HG02884 (cell line): ENCODE results near the gene SP140.
A peak's percentile ranks its signal among the peaks of the same experiment; 100 is the strongest.
"Not testable (repeated sequence)": the region's sequence is repeated elsewhere in the genome, so short reads cannot be mapped to it uniquely, and the experiment has no call there.

Source experiments
- ATAC-seq: cut with Tn5 transposase; IDR thresholded peaks from one replicate; pipeline ENCODE4 v1.9.1; 2021; ENCODE audit warnings: mild to moderate bottlenecking, moderate library complexity; ENCODE audit not compliant: unreplicated experiment

The SP140 gene

GRCh38 chr2:230225486-230225885 lies at the start of gene SP140:
Gene SP140, plus strand, starts transcription at chr2:230225736. Its CDS starts 109 bp downstream, at chr2:230225845.
- ATAC-seq: peak; percentile 74

- ATAC-seq: no peak
These were observed 48.5 kb upstream of the SP140 start for GRCh38 chr2:230176996-230177395.

DNA sequence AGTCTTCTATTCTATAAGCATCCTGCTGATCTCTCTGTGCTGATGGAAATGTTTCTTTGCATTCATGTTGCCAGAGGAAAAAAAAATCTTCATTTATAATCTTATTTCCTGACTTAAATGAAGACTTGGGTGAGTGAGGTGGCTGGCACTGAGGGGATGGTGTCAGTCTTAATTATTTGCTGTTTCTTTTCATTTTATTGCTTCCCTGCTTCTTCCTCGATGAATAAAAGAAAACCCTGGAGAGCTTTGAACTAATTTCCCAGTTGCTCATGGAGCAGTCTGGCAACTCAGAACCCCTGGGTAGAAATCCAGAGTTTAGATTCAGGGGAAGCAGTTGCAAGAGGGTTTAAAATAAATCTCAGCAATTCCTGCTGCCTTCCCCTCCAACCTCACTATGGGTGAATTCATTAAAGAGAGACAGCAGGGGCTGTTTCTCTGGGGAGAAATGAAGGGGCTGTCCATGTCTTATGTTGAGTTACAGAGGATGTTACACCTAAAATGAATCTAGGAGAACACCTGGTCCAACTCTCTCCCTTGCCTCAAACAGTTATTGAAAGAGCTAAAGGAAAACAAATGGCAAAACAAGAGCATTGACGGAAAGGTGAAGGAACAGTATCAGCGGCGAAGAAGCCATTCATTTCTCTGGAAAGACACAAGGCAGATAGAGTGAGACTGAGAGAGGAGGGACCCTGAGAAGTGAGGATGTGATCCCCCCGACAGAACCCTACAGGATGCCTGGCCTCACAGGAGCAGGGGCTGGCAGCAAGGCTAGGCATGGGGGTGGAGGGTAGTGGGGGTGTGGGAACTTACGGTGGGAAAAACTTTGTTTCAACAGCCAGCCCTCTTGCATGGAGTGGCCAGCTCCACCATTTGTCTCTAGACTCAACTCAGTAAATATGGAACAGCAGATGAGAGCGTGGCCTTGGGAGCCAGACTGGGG lies 46.7 kb upstream of the SP140 start:
- no peak for ATAC-seq

DNA sequence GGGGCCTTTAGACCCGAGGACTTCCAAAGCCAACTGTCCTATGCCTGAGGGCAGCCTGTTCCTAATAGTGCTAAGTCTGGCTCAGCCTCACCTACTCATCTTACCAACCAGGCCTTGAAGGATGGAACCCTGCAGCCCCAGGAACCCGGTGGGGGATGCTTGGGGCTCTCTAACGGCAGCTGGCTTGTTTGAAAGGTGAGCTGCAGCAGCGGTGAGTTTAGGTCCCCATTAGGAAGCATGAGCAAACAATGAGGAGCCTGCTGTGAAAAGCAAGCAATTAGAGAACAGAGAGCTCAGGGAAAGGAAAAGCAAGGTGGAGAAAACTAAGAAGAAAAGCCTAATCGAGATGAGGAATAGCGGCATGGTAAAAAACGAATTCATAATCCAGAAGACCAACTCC lies 45.6 kb upstream of the SP140 start:
- ATAC-seq: no peak

DNA sequence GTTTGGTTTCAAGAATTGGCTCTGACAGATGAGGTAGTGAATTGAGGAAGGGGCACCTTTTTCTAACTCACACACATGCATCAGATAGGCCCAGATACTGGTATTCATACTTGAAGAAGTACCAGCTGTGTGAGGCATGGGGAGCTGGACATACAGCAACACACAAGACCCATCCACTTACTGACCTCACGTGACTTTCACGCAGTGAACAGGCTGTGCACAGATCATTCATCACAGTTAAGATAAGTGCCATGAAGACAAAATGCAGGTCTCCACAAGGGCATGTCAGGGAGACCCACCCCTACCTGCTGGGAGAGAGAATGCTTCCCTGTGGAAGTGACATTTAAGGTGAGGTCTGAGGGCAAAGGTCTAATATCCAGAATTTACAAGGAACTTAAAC lies 44.3 kb upstream of the SP140 start:
- no peak for ATAC-seq

GRCh38 chr2:230184727-230185578 lies 40.6 kb upstream of the SP140 start:
- no peak for ATAC-seq

DNA sequence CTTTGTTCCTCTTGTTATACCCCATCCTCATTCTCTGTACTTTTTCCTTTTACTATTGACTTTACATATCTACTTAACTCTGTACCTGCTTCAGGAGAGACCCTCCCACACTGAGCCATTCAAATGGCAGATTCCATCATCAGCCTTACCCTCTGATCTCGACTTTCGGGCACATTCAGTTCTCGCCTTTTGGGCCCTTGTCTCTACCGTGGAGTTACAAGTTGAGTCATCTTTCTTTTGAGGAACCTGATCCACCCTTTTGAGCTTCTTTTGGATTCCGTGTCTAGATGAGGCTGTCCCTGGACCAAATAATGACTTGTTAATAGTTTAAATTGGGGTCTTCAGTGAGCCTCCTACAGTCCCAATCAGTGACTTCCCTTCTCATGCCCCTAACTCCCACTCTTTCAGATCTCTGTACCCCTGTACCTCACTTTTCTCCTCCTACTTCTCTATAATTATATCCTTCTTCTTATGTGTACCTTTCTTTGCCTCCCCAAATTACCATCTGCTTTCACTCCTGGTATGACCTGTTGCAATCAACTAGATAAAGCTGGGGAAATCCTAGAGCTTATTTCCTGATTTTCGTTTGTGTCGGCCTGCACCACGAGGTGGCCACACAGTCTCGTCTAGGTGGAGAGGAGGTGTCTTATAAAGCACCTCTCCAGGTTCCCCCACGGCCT lies 23.0 kb upstream of the SP140 start:
- ATAC-seq: peak; percentile 54

DNA sequence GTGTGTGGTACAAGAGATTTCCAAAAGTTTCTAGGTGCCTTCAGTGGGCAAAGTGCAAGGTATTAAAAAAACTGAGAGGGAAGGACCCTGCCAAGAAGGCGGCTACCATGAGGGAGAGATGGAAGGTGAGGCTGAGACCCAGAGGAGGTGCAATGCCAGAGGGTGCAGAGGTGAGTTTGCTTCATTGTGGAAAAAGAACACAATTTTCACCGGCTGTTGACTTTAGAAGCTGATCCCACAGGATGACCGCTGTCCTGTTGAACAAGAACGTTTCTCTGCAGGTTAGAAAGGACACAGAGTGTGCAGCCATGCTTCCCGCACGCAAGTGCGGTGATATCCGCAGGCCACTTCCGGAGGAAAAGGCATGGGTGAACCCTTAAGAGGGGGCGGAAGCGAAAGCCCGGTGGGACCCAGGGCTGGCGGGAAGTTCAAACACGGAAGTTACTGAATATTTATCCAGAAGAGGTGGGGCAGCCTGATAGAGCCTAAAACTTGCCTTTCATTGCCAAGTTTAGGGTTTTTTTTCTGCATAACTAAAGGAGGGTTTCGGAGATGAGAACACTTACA lies 22.3 kb upstream of the SP140 start:
- peak; percentile 40 for ATAC-seq

DNA sequence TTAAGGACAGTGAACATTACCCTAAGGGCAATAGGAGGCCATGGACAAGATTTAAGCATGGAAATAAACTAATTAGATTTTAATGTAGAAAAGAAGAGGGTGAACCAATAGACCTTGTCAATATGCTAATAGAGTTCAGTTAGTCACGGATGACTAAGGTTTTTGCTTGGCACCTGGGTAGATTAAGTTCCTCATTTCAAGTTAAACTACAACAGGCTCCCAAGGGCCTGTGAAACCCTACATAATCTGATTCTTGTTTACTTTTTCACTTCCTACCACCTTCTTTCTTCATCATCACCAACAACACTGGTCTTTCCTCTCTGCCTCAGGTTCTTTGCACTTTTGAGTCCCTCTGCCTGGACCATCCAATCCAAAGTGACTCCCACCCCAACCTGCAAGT lies 20.5 kb upstream of the SP140 start:
- ATAC-seq: no peak

DNA sequence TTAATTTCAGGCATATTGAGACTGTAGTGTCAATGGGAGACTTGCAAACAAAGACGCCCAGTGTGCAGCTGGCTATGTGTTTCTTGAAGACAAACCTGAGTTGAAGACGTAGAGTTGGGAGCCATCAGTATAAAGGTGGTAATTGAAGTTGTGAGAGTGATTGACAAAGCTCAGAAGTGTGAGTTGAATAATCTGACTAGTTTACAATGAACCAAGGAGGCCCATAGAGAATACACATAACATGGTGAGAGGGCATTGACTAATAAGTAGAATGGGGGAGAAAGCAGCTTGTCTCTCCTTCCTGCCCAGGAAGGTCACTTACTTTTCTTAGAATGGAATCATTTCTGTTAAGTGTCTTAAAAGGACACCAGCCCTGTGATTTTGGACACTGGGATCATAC lies 19.8 kb upstream of the SP140 start:
- peak; percentile 34 for ATAC-seq

DNA sequence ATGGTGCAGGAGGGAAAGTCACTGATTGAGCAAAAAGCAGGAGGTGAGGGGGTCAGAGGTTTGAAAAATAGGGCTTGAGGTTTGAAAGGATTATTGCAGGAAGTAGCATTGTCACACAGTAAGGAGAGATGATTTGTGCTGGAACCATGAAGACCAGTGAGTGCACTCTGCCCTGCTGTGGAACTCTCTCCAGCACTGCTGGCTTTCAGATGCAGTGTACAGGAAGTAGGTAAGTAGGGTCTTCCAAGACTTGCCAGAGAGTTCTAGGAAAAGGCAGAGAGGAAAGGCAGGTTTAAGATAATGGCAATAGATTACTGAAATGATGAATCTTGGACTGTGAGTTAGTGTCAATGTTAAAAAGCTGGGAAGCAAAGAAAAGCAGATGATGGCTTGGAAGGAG lies 17.0 kb upstream of the SP140 start:
- no peak for ATAC-seq

DNA sequence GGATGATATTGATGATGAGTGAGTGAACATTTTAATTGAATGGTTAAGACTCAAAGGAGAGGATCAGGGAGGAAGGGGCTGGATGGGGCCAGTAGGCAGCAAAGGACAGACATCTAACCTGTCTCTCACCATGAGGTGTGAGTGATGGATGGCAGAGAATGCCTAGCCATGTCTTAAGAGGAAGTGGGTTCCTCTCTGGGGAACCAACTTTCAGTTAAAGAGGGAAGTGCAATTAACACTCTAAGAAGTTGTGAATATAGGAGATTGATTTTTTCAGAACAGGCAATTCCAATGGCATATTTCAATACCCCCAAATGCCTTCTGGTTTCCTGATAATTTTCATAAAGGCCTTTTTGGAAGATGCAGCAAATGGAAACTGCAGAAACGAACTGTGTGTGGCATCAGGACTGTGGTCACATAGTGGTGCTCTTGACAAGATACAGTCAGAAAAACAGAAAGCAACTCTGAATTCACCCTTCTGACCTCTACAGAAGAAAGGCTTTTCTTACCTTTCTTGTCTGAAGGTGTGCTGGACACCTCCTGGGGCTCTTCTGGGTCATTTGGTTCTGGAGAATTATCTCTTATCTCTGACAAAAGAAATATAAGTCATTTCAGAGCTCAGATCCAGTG lies 16.0 kb upstream of the SP140 start:
- no peak for ATAC-seq

DNA sequence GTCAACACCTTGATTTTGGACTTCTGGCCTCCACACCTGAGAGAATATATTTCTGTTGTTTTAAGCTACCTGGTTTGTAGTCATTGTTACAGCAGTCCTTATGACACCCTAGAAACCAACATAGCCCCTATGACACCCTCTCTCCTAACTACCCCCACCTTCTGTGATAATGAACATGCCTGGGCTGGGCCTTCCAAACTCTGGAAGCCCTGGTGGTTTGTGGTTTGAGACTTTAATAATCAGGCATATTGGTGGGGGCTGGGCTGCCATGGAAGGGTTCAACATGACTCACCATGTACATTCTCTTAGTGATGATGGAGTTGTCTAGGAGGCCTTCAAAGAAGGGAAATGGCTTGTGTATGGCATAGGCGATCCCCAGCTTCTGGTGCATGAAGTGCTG lies 9.0 kb upstream of the SP140 start:
- ATAC-seq: no peak

DNA sequence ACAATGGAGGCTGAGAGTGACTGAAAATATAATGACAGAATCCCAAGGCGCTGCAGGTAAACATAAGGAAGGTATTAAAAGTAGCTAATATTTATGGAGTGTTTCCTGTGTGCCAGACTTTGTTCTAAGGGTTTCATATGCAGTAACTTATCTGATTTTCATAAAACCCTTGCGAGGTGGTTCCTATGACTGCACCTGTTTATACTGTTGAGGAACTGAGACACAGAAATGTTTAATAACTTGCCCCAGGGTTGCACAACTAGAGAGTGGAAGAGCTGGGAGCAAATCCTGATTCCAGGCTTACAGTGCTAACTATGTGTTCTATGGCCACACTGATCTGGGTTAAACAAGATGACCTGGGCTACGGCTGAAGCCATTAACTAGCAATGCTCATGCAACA lies 8.1 kb upstream of the SP140 start:
- ATAC-seq: no peak

GRCh38 chr2:230218421-230218820 lies 7.1 kb upstream of the SP140 start:
- no peak for ATAC-seq

DNA sequence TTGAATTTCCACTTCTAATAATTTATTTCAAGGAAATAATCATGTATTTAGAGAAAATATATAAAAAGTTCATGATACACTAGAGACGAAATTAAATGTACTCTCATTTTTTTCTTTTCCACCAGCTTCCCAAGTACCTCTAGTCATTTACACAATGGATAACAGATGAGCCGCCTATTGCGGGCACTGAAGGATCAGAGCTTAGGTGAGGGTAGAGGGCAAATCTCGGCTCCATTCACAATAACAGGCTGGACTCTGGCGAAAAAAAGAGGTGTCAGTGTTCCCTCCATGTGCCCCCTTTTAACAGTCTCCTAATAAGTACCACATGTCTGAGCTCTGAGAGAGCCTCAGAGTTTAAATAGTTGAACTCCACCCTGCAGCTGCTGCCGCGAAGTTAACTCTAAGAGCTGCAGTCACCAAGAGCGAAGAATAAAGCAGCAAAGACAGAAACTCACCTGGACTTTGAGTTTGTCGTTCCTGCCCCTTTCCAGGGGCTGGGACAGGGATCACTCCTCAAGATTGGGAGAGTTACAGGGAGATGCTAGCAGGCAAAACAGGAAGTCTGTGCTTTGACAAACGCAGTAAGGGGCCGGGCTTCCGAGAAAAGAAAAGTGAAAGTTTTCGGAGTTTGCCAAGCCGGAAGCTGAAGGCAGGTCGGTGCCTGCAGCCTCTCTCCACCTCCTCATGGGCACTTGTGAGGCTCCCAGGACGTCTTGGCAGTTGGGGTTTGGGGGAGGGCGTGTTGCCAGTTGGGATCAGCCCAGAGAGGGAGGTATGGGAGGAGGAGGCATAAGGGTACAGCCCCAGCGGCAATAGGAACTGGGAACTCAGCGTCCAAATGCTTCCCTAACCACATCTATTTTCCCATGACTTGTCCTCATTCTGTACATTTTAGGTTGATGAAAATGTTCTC lies 5.9 kb upstream of the SP140 start, which contains the start of gene SP110:
SP110 (minus strand) TSS at position 566 of the 913 bp plus-strand sequence. CDS start 3,057 bp downstream, outside the sequence.
- ATAC-seq: peak; percentile 86

DNA sequence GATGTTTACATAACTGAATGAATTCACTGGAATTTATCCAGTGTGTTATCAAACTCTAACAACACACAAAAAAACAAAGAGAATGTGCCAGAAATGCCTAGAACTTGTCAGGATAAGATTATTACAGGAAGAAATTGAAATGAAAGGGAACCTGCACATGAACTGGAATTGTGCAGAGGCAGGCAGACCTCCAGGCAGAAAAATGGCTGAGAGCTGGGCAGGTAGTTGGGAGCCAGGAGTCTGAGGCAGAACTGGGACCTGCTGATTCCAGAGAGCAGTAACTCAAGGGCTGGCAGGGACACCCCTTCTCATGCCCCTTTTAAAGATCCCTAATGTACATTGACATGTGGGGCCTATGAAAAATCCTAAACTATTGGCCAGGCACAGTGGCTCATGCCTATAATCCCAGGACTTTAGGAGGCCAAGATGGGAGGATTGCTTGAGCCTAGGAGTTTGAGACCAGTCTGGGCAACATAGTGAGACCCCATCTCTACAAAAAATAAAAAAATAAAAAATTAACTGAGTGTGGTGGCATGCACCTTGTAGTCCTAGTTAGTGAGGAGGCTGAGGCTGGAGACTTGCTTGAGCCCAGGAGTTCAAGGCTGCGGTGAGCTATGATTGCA lies 5.1 kb upstream of the SP140 start:
- no peak for ATAC-seq

- no peak for ATAC-seq
These were observed 4.0 kb upstream of the SP140 start for GRCh38 chr2:230221493-230221892.

- ATAC-seq: not testable (repeated sequence)
These were observed 2.7 kb upstream of the SP140 start for GRCh38 chr2:230222829-230223228.
